ENCODE measurements around the gene TTC17. TPM values are rescaled to one million over a fixed set of nuclear protein-coding genes. Genes with fewer than 3 reads are reported as not detected.

Gene TTC17
- polyA plus RNA-seq, 3 donors = 34.7 to 82.5 (median 40.8) TPM

GRCh38 chr11:43396617-43397016 lies 37.9 kb downstream of the TTC17 start:
- H3K36me3 ChIP-seq (replicated peaks in 1 of 2; ENCODE audit: control insufficient read depth in 1 of 2, insufficient read depth in 2 of 2, low read length in 2 of 2) = peaks cover 88 to 97% of the 10 kb centered on the region in 2 donors
- no peaks in the 10 kb centered on the region for H3K4me1 Mint-ChIP-seq
- H3K27me3 Mint-ChIP-seq (ENCODE audit: low read depth in 3 of 3) = no peaks in the 10 kb centered on the region
- H2AFZ ChIP-seq (ENCODE audit: insufficient read depth, low read depth, low read length, poor library complexity, severe bottlenecking) = no peak overlapping the region
- H3K27me3 ChIP-seq (ENCODE audit: control insufficient read depth in 2 of 2, insufficient read depth in 2 of 2, low read length in 2 of 2) = no peaks in the 10 kb centered on the region
- H3K4me3 Mint-ChIP-seq = no peak overlapping the region
- no peak overlapping the region for H3K27ac Mint-ChIP-seq
- H3K79me2 ChIP-seq (ENCODE audit: insufficient read depth, low read length) = no peaks in the 10 kb centered on the region
- no peak overlapping the region for H3K9ac ChIP-seq (ENCODE audit: insufficient read depth, low read length, poor library complexity, severe bottlenecking)
- H3K9me3 ChIP-seq (replicated peaks in 1 of 2; ENCODE audit: control insufficient read depth in 1 of 2, insufficient read depth in 1 of 2, low read length in 2 of 2) = no peaks in the 10 kb centered on the region
- H3K4me1 ChIP-seq (ENCODE audit: control insufficient read depth in 1 of 2, insufficient read depth in 2 of 2, low read length in 2 of 2) = no peaks in the 10 kb centered on the region
- DNase-seq = no peak
- intact Hi-C loops (cut with micrococcal nuclease) = loop anchor here in 1 of 2 donors (10.0 kb wide), 1 partner anchor 72 kb away; no protein-coding TSS in a partner anchor
- no peak overlapping the region for H3K4me2 ChIP-seq (replicated peaks; ENCODE audit: extremely low read depth, low read length, poor library complexity, severe bottlenecking)
- H3K27ac ChIP-seq (ENCODE audit: low read depth in 1 of 2, low read length in 2 of 2) = no peak overlapping the region
- no peak overlapping the region for H3K4me3 ChIP-seq (replicated peaks in 1 of 3; ENCODE audit: low read depth in 2 of 3, low read length in 3 of 3)
- WGBS (ENCODE audit: insufficient coverage) = 100% methylated on average over 1 of the region's 3 CpGs
- TF ChIP-seq, protein P1, sequence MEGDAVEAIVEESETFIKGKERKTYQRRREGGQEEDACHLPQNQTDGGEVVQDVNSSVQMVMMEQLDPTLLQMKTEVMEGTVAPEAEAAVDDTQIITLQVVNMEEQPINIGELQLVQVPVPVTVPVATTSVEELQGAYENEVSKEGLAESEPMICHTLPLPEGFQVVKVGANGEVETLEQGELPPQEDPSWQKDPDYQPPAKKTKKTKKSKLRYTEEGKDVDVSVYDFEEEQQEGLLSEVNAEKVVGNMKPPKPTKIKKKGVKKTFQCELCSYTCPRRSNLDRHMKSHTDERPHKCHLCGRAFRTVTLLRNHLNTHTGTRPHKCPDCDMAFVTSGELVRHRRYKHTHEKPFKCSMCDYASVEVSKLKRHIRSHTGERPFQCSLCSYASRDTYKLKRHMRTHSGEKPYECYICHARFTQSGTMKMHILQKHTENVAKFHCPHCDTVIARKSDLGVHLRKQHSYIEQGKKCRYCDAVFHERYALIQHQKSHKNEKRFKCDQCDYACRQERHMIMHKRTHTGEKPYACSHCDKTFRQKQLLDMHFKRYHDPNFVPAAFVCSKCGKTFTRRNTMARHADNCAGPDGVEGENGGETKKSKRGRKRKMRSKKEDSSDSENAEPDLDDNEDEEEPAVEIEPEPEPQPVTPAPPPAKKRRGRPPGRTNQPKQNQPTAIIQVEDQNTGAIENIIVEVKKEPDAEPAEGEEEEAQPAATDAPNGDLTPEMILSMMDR (IDR thresholded peaks at IDR 0.05) = no peak
- H4K20me1 ChIP-seq (ENCODE audit: insufficient read depth, low read length) = no peaks in the 10 kb centered on the region
- H3K9me3 Mint-ChIP-seq = no peaks in the 10 kb centered on the region
- peaks cover 89 to 90% of the 10 kb centered on the region in 2 donors for H3K36me3 Mint-ChIP-seq

DNA sequence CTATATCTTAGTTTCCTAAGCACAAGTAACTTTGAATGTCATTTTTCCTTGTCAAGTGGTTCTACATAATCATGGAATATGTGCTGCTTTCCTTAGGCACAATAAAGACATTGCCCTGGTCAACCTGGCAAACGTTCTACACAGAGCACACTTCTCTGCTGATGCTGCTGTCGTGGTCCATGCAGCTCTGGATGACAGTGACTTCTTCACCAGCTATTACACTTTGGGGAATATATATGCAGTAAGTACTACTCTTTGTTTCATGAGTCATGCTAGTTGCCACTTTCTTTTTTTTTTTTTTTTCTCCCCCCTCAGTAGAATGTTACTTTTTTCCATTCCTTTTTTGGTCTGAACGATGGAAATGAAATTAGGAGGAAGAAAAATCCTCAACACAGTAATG lies 38.5 kb downstream of the TTC17 start:
- peaks cover 88 to 89% of the 10 kb centered on the region in 2 donors for H3K36me3 Mint-ChIP-seq
- intact Hi-C loops (cut with micrococcal nuclease) = loop anchor here in 1 of 2 donors (10.0 kb wide), 1 partner anchor 72 kb away; no protein-coding TSS in a partner anchor
- Histone ChIP-seq H3K9me3 (replicated peaks in 1 of 2; ENCODE audit: control insufficient read depth in 1 of 2, insufficient read depth in 1 of 2, low read length in 2 of 2) (no peaks in the 10 kb centered on the region), H3K27ac (ENCODE audit: low read depth in 1 of 2, low read length in 2 of 2) (no peak overlapping the region), H3K4me3 (replicated peaks in 1 of 3; ENCODE audit: low read depth in 2 of 3, low read length in 3 of 3) (no peak overlapping the region), H3K79me2 (ENCODE audit: insufficient read depth, low read length) (no peaks in the 10 kb centered on the region), H3K9ac (ENCODE audit: insufficient read depth, low read length, poor library complexity, severe bottlenecking) (no peak overlapping the region), H3K27me3 (ENCODE audit: control insufficient read depth in 2 of 2, insufficient read depth in 2 of 2, low read length in 2 of 2) (no peaks in the 10 kb centered on the region), H3K36me3 (replicated peaks in 1 of 2; ENCODE audit: control insufficient read depth in 1 of 2, insufficient read depth in 2 of 2, low read length in 2 of 2) (peaks cover 87 to 96% of the 10 kb centered on the region in 2 donors), H4K20me1 (ENCODE audit: insufficient read depth, low read length) (no peaks in the 10 kb centered on the region), H3K4me2 (replicated peaks; ENCODE audit: extremely low read depth, low read length, poor library complexity, severe bottlenecking) (no peak overlapping the region), H2AFZ (ENCODE audit: insufficient read depth, low read depth, low read length, poor library complexity, severe bottlenecking) (no peak overlapping the region), H3K4me1 (ENCODE audit: control insufficient read depth in 1 of 2, insufficient read depth in 2 of 2, low read length in 2 of 2) (no peaks in the 10 kb centered on the region)
- H3K27me3 Mint-ChIP-seq (ENCODE audit: low read depth in 3 of 3) = no peaks in the 10 kb centered on the region
- H3K27ac Mint-ChIP-seq = no peak overlapping the region
- no peaks in the 10 kb centered on the region for H3K4me1 Mint-ChIP-seq
- TF ChIP-seq, protein P1 (IDR thresholded peaks at IDR 0.05) = no peak
- no peak for DNase-seq
- H3K4me3 Mint-ChIP-seq = no peak overlapping the region
- no peaks in the 10 kb centered on the region for H3K9me3 Mint-ChIP-seq
- no CpG with 5 or more reads among the region's 3 CpGs for WGBS (ENCODE audit: insufficient coverage)

All from CD14-positive monocyte (primary cell).